Adrenal gland (tissue), 5 donors: ENCODE measurements around the gene TEF.

Experiments
- CTCF ChIP-seq, 6 experiments: fragments of 450-650 bp in 4 of 6; fragments of 200-600 bp in 2 of 6; sonication (generic) in 1 of 6; IDR thresholded peaks; 1 replicate in 5 of 6; 2 replicates in 1 of 6; pipeline versions ENCODE4 v1.5.1 to v1.8.0; 2016 to 2021; ENCODE audit warnings: antibody characterized with exemption in 6 of 6, mild to moderate bottlenecking in 2 of 6, moderate library complexity in 1 of 6
- POLR2A ChIP-seq, 2 donors: fragments of 450-650 bp; IDR thresholded peaks; one replicate each; pipeline ENCODE4 v1.6.1; 2017; ENCODE audit warnings: antibody characterized with exemption in 2 of 2, mild to moderate bottlenecking in 2 of 2, moderate library complexity in 1 of 2
- donor health status: DM: no; HTN: no; CAD: no.

GRCh38 chr22:41380993-41381328, 781 bp upstream of the TEF start:
- TF ChIP-seq CTCF (IDR thresholded peaks at IDR 0.05) (no peak), POLR2A (IDR thresholded peaks at IDR 0.05) (peak; percentile 57 to 81)
